GM21723 (cell line): ENCODE data around the gene TNFRSF8.

Experiments used
- ATAC-seq: cut with Tn5 transposase; IDR thresholded peaks from one replicate; pipeline ENCODE4 v1.9.1; 2021; ENCODE audit warnings: mild to moderate bottlenecking, moderate library complexity; ENCODE audit not compliant: unreplicated experiment

TNFRSF8 gene

DNA sequence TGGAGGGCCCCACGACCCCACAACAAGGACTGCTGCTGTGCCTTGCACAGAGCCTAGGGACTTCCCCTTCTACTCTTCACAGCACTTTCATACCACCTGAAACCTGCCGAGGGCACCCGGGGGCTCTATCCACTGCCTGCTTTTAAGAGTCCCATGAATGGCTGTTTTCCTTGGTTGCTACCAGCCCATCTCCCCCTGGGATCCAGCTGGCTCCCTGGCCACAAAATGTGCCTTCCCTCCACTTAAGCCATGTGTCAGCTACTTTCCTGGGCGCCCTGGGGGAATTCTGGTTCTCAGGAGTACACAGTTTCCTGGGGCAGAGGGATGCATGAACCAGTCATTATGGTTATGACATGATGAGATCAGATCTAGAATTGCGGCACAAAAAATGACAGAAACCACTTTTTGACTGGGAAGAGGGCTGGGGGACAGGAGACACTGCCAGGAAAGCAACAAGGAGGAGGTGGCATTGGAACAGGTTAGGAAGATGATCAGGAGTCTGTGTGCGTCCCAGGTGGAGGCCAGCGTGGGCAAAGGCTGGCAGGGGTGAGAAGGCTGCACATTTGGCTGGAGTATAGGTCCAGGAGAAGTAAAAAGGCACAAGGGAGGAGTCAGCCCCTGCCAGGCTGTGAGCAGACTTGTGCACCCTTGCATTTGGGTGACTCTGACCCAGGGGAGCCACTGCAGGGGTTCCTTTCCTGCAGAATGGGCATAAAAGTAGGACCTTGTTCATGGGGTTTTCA is 3.2 kb upstream of the TNFRSF8 start:
- ATAC-seq = peak; percentile 43

DNA sequence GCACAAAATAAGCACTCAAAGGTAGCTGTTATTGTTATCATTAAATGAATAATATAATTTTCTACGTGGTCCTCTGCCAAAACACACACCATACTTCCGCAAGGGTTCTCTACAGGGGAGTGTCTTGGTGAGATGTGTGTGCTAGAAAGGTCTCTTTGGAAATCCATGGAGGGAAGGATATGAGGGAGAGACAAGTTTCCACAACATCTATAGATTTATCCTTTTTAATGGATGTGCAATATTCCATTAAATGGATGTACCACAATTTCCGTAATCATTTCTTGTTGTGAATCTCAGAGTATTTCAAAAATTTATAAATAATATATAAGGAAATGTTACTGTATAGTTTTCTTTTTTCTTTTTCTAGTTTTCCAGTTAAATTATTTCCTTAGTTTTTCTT is 2.6 kb upstream of the TNFRSF8 start:
- ATAC-seq = no peak

DNA sequence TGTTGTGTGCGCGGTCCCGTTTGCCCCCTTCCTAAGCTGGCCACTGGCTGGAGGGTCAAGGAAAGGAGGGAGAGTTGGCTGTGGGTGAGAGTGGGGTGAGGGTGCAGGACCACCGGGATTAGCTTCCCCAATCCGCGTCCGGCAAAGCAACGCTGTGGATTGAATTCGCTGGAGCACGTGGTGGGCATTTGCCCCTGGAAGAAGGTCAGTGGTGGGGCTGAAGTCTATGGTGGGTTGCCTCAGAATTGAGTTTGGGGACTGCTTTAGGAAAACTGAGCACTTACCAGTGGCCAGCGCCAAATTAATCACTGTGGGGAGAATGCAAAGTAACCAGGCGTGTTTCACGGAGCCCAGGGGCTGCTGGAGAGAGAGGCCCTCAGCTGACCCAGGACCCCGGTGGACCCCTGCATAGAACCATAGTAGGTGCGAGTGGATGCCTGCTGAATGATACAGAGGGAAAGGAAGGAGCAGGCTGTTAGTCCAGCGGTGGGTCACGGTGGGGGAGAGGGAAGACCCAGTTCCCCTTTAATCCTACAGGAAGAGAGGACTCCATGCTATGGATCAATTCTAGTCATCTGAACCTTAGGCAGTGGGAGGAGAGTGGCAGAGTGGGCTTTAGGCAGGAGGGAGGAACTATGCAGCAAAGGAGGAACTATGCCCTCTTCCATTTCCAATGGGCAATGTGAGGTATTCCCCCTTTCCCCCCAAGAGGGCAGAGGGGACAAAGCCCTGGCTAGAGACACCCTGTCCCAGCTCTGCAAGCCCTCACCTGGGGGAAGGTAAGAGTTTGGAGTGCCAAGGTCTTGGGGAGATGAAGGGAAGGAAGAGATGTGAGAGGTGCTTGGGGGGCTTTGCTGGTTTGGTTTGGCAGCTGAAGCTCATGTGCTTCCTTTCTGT is 1.2 kb downstream of the TNFRSF8 start:
- no peak for ATAC-seq

DNA sequence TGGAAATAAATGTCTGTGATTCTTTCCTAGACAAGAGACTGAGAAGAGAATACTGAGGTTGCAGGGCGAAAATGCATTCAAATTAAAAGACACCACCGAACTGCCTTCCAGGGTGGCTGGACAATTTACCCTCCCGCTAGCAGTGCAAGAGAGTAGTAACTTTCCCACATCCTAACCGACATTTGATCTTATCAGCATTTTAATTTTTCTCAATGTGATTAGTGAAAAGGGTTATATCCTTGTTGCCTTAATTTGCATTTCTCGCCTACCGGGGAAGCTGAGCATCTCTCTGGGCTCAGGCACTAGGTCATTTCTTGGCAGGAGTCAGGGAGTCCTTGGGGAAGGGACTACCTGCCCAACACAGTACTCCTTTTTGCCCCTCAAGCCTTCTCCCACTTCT is 2.8 kb downstream of the TNFRSF8 start:
- ATAC-seq = no peak

DNA sequence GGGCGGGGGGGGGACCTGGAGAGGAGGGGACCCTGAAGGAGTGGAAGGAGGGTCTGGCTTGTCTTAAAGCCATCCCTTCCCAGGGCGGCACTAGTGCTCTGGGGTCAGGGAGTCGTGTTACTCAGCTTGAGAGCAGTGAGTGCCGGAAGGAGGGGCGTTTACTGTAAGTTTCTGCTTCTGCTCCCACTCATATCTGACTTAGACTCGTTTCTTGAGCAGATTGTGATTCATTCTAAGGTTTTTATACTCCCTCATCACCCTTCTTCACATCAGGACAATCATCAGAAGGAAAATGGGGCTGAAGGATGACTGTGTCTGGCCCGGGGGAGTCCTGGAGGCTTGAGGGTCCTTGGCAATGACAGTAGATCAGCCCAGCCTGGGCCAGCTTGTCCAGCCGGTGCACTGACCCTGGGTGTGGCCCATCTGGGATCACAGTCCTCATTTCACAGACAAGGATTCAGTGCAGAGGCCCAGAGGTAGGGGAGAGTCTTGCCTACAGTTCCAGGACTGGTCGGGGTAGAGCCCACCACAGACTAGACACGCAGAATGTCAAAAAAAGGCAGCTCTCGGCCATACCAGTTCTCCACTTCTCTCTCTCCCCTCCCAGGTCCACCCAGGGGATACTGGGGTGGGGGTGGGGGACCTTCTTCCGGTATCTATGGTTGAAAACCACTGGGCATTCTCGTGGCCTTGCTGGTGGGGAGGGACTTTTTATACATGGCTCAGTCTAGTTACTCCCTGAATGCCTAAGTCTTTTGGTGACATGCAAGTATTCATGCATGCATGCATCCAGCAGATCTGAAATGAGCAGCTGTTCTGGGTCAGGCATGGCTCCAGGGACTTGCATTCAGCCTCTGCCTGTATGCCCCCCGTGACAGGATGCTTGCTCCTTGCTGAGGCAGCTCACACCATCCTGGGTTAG is 5.1 kb downstream of the TNFRSF8 start:
- peak; percentile 43 for ATAC-seq

DNA sequence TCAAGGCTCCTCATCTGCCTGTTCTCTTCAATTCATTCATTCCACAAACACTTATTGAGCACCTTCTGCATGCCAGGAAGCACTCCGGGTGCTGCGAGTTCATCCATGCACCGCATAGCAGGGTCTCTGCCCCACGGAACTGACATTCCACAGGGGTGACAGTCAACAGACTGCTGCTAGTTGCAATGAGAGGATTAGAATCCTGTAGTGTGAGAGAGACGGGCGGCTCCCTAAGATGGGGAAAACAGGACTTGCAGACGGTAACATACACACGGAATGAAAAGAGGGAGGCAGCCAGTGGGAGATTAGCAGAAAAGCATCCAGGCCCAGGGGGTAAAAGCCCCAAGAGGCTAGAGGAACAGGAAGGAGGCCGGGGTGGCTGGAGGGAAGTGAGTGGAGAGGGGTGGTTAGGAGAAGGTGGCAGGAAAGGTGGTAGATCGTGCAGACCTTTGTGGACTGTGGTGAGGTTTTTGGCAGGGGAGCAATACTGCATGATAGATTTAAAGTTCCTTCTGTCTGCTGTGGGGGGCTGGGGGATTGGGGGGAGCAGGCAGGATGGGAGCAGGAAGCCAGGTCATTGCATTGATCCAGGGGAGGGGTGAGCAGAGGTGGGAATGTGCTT is 6.6 kb downstream of the TNFRSF8 start:
- ATAC-seq = no peak

DNA sequence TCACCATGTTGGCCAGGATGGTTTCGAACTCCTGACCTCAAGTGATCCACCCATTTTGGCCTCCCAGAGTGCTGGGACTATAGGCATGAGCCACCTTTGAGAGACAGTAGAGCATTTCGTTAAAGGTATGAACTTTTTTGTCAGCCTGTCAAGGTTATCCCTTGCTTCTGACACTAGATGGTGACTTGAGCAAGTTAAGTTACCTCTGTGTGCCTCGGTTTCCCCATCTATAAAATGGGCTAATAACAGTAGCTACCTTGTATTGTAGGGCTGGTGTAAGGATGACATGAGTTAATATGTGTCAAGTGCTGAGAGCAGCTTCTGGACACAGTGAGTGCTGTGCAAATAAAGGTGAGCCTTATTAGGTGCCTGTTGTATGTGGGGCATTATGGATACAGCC is 8.8 kb downstream of the TNFRSF8 start:
- no peak for ATAC-seq

DNA sequence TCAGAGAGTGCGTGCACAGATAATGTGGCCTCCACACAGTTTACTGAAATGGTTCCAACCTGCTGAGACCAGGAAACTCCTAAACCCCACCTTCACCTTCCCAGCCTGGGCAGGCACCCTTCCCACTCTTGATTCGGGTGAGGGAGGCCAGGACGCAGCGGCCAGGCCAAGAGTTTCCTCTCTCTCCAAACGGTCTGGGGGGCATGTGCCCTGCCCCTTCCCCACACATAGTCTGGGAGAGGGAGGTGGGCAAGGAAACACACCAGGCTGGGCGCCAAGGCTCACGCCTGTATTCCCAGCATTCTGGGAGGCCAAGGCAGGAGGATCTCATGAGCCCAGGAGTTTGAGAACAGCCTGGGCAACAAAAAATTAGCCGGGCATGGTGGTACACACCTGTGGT is 9.6 kb downstream of the TNFRSF8 start:
- no peak for ATAC-seq

DNA sequence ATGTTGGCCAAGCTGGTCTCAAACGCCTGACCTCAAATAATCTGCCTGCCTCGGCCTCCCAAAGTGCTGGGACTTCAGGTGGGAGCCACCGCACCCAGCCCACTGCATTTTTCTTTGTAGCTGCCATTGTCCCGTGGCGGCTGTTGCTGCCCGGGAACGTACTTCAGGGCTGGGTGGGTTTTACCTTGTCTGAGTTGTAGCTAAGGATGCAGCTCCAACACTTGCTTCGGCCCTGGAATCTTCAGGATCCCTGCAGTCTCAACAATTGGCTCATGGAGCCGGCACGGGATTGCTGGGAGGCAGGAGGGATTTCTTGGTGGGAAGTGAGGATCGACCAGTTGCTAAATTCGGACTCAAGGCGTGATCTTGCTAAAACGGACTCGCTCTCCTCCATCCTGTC is 10.7 kb downstream of the TNFRSF8 start:
- no peak for ATAC-seq

DNA sequence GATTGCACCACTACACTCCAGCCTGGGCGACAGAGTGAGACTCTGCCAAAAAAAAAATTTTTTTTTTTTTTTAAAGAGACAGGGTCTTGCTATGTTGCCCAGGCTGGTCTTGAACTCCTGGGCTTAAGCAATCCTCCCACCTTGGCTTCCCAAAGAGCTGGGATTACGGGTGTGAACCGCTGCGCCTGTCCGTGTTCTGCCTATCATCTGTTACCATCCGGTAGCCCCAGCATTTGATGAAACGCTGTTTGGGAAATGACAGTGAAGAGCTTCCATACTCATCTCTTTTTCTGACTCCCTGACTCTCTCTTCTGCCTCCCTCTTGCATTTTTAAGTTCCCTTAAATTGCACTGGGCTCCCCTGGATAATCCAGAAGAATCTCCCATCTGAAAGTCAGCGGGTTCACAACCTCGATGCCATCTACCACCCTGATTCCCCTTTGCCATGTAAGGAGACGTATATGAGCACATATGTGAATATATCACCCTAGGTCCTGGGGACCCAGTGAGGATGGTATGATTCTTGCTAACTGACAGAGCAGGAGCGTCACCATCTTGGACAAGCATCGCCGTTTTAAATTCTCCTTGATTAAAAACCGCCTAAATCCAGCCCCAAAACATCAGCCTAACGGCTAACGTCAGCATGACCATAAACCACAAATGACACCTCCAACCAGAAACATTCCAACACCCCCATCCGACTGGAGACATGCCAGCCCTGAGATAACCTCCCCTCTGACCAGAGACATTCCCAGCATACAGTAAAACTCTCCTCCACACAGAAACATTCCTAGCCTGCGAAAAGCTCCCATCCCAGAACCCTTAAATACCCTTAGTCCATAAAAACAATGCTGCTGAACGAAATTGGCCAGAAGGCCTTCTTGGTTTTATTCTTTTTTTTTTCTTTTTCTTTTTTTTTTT is 12.4 kb downstream of the TNFRSF8 start:
- ATAC-seq = no peak

DNA sequence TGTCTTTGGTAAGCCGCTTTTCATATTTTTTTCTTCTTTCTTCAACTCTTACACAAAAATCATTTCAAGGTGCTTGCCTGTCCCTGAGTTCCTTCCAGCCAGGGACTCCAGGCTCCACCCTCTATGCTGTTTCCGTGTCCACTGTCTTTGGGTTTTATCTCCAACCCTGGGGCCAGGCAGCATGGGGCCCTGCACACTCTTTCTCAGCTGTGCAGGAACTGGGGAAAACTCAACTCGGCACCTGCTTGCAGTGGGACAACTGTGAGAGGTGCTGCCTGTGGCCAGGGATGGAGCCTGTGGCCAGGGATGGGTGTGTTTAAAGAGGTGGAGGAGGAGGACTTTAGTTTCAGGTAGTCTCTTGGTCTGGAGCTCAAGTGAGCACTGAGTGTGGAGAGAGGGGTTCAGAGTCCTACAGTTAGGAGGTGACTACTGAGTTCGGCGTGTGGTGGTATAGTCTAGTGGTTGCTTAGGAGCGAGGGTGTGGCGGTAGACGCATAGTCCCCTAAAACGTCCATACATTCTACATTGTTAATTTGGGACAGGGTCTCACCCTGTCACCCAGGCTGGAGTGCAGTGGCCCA is 13.4 kb downstream of the TNFRSF8 start:
- ATAC-seq = no peak

DNA sequence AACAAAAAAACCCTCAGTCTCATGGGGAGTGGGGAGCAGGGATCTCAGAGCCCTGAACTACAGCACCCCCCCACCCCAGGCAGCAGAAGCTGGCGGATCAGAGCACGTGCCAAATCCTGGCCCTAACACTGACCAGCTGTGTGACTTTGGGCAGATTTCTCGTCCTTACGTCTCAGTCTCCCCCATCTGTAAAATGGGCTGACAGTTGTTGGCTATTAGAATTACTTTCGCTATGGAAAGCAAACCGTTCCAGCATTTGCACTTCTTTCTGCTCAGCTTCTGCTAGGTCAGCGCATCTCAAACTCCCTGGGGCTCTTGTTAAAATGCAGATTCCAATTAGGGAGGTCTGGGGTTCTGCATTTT is 15.5 kb downstream of the TNFRSF8 start:
- ATAC-seq = peak; percentile 10

DNA sequence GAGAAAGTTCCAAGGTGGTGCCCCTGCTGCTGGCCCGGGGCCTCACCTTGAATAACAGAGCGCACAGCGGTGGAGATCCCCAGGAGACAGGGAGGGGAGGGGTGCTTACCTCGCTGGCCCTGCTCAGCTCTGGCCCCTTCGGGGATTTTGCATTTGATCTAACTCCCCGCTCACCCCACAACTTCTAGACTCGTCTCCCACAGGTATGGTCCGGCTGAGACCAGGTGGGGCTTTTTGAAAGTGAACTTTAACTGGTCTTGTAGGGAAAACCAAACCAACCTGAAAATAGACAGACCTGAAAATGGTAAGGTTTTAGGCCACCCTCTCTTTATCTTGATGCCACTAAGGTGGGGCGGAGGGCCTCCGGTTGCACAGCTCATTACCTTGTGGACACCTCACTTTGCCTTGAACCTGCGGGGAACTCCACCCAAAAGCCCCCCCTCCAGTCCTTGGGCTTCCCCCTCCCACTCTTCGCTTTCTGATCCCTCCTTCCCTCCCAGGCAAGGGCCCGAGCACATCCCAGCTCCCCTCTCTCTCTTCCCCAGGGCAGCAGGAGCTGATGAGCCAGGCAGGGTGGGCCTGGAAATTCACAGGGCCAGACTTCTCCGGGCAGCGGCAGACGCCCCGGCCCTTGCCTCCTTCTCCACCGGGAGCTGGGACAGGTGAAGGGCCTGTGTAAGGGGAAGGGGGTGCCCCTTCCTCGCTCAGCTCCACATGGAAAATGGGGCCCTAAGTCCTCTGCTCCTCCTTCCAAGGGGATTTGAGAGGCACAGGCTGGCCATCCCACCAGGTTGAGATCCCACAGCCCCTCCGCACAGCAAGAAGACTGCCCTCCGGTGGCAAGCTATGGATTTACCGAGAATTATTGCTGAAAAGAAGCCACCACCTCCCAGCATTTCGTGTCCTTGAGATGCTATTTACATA is 16.1 kb downstream of the TNFRSF8 start:
- ATAC-seq = peak; percentile 61

DNA sequence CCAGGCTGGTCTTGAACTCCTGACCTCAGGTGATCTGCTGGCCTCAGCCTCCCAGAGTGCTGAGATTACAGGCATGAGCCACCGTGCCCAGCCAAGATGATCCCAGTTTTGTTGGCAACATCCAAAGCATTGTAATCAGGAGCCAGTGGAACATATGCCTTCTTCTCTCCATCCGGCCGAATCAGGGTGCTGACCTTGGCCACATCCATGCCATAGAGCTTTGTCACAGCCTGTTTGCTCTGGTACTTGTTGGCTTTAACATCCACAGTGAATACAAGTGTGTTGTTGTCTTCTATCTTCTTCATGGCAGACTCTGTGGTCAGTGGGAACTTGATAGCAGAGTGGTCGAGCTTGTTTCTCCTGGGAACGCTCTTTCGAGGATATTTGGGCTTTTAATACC is 17.1 kb downstream of the TNFRSF8 start:
- ATAC-seq = no peak

DNA sequence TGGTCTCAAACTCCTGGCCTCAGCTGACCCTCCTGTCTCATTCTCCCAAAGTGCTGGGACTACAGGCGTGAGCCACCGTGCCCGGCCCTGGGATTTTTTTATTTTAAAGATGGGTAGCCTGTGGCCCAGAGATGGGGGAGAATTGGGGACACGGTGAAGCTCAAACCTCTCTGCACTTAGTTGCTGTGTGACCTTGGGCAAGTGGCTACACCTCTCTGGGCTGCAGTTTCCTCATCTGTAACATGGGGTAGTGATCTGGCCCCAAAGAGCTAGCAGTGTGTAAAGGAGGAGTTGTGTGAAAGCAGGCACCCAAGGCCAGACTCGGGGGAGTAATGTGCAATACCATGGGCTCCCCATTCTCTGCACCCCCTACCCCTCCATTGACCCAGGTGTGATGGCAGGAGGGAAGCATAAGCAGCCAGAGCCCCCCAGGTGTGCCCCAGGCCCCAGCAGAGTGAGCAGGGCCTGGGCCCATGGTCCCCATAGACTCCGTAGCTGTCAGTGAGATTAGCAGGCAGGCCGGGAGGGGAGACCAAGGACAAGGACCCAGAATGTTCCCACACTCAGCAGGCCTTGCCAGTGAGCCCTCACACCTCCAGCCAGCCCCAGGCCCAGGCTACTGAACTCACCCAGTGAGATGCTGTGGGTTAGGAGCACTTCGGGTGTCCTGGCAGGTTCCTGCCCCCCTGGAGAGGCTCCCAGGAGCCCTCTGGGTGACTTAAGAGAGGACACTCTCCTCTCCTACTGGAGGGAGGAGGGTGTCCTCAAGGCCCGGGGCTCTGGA is 17.9 kb downstream of the TNFRSF8 start:
- no peak for ATAC-seq

DNA sequence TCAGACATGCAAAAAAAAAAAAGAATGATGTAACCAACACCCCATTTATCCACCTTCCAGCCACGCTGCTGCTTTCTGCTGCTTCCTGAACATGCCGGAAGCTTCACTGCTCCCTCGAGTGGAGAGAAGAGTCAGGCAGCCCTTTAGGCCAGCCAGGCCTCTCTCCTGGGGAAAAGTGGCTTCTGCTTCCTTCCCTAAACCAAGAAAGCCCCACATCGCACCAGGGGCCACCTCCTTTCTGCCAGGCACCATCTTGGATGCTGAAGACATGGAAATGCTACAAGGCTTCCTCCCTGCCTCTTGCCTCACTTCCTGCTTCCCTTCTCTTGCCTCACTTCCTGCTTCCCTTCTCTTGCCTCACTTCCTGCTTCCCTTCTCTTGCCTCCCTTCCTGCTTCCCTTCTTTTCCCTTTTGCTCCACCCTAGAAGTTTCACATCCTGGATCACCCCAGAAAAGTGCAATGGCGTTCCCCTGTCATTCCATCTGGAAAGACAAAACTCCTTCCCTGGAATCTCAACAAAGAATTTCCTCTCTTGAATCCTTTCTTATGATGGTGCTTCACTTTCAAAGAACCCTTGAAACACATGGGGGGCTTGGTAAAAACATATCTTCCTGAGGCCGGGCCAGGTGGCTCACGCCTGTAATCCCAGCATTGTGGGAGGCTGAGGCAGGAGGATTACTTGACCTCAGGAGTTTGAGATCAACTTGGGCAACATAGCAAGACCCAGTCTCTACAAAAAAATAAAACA is 18.7 kb downstream of the TNFRSF8 start:
- no peak for ATAC-seq

DNA sequence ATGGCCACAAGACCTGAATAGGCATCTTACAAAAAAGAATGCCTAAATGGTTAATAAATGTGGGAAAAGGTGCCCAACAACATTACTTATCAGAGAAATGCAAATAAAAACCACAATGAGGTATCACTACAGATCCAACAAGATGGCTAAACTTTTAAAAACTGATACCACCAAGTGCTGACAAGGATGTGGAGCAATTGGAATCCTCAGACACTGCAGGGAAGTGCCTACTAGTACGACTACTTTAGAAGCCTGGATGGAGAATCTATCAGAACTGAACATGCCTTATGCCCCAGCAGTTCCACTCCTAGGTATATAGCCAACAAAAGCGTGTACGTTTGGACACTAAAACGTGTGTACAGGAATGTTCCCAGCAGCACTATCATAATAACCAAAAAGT is 19.9 kb downstream of the TNFRSF8 start:
- ATAC-seq = no peak
